Measurements from ENCODE around the gene ABL2. TPM values are rescaled to one million over a fixed set of nuclear protein-coding genes. Genes with fewer than 3 reads are reported as not detected.
"Not testable (repeated sequence)": the region's sequence is repeated elsewhere in the genome, so short reads cannot be mapped to it uniquely, and the experiment has no call there.

The ABL2 gene
- total RNA-seq, 4 donors from 2014 or later = 12.9 to 37.3 (median 15.6) TPM

DNA sequence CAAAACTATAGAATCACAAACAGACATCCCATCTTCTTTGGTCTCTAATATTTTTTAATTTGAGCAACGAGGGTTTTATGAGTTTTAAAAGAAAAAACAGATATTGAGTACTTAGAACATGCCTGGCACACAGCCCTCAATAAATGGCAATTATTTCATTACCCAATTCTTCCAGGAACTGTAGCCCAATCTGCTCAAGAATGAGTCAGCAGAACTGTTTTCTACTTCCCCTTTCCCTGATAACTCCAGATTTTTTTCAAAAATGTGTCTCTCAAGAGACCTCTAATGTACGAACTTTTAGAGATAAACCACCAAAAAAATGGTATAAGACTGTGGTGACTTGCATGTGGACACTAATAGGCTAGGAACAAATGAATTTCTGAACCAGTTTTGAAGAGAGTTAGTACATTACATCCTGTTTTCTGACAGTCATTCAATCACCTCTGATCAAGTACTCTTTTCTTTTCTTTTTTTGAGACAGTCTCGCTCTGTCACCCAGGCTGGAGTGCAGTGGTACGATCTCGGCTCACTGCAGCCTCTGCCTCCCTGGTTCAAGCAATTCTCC is 11.5 kb downstream of the ABL2 start:
- Histone ChIP-seq H3K9me3 (no peaks in the 10 kb centered on the region), H3K4me1 (peaks cover 7 to 26% (median 15%) of the 10 kb centered on the region in 4 donors), H3K4me3 (no peak overlapping the region), H3K36me3 (peaks cover 0 to 16% (median 4%) of the 10 kb centered on the region in 4 donors), H3K27ac (replicated peaks in 1 of 4) (peak overlapping the region; percentile 37 to 61 (median 57)), H3K27me3 (no peaks in the 10 kb centered on the region)
- no peak for DNase-seq (ENCODE audit: extremely low spot score)
- 70% methylated on average over 5 of the region's 5 CpGs for WGBS
- intact Hi-C loops (cut with DNase I) = no loop called here
- TF ChIP-seq, protein P1, sequence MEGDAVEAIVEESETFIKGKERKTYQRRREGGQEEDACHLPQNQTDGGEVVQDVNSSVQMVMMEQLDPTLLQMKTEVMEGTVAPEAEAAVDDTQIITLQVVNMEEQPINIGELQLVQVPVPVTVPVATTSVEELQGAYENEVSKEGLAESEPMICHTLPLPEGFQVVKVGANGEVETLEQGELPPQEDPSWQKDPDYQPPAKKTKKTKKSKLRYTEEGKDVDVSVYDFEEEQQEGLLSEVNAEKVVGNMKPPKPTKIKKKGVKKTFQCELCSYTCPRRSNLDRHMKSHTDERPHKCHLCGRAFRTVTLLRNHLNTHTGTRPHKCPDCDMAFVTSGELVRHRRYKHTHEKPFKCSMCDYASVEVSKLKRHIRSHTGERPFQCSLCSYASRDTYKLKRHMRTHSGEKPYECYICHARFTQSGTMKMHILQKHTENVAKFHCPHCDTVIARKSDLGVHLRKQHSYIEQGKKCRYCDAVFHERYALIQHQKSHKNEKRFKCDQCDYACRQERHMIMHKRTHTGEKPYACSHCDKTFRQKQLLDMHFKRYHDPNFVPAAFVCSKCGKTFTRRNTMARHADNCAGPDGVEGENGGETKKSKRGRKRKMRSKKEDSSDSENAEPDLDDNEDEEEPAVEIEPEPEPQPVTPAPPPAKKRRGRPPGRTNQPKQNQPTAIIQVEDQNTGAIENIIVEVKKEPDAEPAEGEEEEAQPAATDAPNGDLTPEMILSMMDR (IDR thresholded peaks at IDR 0.05) = no peak
- peak in 1 of 2 donors; percentile 11 for TF ChIP-seq POLR2AphosphoS5 (IDR thresholded peaks at IDR 0.05)
- TF ChIP-seq EP300 (IDR thresholded peaks at IDR 0.05) = no peak

DNA sequence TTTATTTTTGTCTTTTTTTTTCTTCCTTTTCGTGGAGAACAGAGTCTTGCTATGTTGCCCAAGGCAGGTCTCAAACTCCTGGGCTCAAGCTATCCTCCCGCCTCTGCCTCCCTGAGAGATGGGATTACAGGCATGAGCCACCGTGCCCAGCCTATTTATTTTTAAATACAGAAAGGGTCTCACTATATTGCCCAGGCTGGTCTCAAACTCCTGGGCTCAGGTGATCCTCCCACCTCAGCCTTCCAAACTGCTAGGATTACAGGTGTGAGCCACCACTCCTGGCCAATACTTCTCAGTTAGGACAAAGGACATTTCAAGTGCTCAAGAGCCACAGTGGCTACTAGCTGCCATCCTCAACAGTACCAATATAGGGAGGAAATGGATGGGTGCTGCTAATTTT is 16.2 kb downstream of the ABL2 start:
- DNase-seq (ENCODE audit: extremely low spot score); H3K9me3 ChIP-seq; H3K4me3 ChIP-seq; H3K27ac ChIP-seq (replicated peaks in 1 of 4); intact Hi-C loops (cut with DNase I); H3K27me3 ChIP-seq; H3K36me3 ChIP-seq: not testable (repeated sequence)
- H3K4me1 ChIP-seq = peaks cover 3 to 29% (median 23%) of the 10 kb centered on the region in 4 donors
- WGBS = 99% methylated on average over 3 of the region's 3 CpGs

DNA sequence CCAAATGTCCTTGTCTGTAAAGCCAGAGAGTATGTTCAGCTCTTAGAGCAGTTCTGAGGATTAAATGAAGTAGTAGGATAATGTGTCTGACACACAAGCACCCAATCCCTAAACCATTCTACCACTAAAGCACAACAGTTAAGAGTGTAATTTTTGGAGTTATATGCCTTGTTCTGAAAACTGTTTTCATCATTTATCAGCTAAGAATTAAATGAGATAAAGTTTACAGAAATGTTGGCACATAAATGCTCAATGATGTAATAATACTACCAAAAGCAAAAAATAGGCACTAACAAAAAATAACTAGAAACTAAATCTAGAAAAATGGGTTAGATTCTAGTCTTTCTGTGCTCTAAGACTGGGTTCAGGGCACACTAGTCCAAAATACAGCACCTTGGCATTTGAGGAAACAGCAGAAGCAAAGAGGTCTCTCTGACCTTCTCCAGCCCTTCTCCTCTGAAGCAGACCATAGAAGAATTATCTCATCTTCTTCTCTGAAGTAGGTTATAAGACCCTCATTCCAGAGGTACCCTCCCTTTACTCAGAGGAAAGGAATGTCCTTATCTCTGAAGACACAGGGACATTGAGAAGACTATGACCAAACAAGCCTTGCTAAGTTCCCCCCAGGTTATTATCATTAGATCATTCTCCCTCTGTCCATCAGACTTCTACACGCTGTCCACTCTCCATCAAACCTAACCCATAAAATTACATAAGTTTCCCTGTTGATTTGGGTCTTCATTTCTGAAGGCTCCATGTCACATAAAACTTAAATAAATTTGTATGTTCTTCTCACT is 20.6 kb downstream of the ABL2 start:
- Histone ChIP-seq H3K9me3 (no peaks in the 10 kb centered on the region), H3K4me1 (peaks cover 5 to 37% (median 28%) of the 10 kb centered on the region in 4 donors), H3K27me3 (no peaks in the 10 kb centered on the region), H3K27ac (replicated peaks in 1 of 4) (no peak overlapping the region), H3K36me3 (no peaks in the 10 kb centered on the region), H3K4me3 (no peak overlapping the region)
- DNase-seq (ENCODE audit: extremely low spot score) = no peak
- 39% methylated on average over 1 of the region's 1 CpG for WGBS
- TF ChIP-seq POLR2AphosphoS5 (IDR thresholded peaks at IDR 0.05) (no peak), POLR2A (IDR thresholded peaks at IDR 0.05; ENCODE audit: low read depth) (no peak), EP300 (IDR thresholded peaks at IDR 0.05) (no peak)
- TF ChIP-seq, protein P1 (IDR thresholded peaks at IDR 0.05) = no peak
- intact Hi-C loops (cut with DNase I) = no loop called here

DNA sequence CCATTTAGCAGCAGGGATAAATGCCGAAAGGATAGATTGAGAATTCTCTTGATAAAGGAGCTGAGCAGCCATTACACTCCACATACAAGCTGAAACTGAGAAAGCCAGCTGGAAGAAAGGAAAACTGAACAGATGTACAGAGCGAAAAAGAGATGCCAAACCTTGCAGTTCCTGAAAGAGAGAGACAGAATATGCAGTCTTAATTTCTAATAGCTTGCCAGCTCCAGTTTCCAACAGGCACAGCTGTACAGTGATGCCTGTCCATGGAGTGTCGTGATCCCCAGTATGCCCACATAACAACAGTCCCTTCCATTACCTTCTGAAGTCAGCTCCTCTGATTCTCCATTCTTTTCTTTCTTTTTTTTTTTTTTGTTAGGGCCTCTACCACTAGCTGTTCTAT is 22.7 kb downstream of the ABL2 start:
- WGBS = 68% methylated on average over 3 of the region's 3 CpGs
- no peak for TF ChIP-seq POLR2A (IDR thresholded peaks at IDR 0.05; ENCODE audit: low read depth)
- no peak for TF ChIP-seq EP300 (IDR thresholded peaks at IDR 0.05)
- TF ChIP-seq, protein P1 (IDR thresholded peaks at IDR 0.05) = no peak
- TF ChIP-seq POLR2AphosphoS5 (IDR thresholded peaks at IDR 0.05) = no peak

DNA sequence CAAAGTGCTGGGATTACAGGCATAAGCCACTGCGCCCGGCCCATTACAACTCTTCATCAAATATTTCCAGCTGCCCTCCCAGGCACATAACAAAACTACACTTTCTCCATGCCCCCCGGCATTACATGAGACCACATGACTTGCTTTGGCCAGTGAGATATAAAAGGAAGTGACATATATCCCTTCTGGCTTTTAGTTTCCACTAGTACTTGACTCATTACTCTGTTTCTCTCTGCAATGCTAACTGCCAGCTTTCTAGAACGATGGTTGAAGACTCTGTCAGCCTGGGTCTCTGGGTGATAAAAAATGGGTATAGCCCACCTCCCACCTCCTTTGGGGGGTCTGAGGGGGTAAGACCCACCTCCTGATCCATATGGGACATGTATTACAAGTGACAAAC is 24.2 kb downstream of the ABL2 start:
- DNase-seq (ENCODE audit: extremely low spot score) = no peak
- TF ChIP-seq POLR2A (IDR thresholded peaks at IDR 0.05; ENCODE audit: low read depth) (no peak), POLR2AphosphoS5 (IDR thresholded peaks at IDR 0.05) (no peak), EP300 (IDR thresholded peaks at IDR 0.05) (no peak)
- TF ChIP-seq, protein P1 (IDR thresholded peaks at IDR 0.05) = no peak
- H3K27ac ChIP-seq (replicated peaks in 1 of 4) = no peak overlapping the region
- intact Hi-C loops (cut with DNase I) = no loop called here
- H3K4me1 ChIP-seq = peaks cover 5 to 37% (median 28%) of the 10 kb centered on the region in 4 donors
- no peaks in the 10 kb centered on the region for H3K36me3 ChIP-seq
- H3K9me3 ChIP-seq = no peaks in the 10 kb centered on the region
- no peaks in the 10 kb centered on the region for H3K27me3 ChIP-seq
- H3K4me3 ChIP-seq = no peak overlapping the region
- 89% methylated on average over 4 of the region's 4 CpGs for WGBS

More for the DNA sequence above, 22.7 kb downstream of the ABL2 start:
- Histone ChIP-seq H3K9me3 (no peaks in the 10 kb centered on the region), H3K4me1 (peaks cover 5 to 37% (median 28%) of the 10 kb centered on the region in 4 donors), H3K36me3 (no peaks in the 10 kb centered on the region), H3K27me3 (no peaks in the 10 kb centered on the region), H3K27ac (replicated peaks in 1 of 4) (no peak overlapping the region), H3K4me3 (no peak overlapping the region)
- intact Hi-C loops (cut with DNase I) = no loop called here
- DNase-seq (ENCODE audit: extremely low spot score) = no peak
